Stomach (tissue), 9 donors: Measurements from ENCODE around the gene SGPP2. TPM values are rescaled to one million over a fixed set of nuclear protein-coding genes. Genes with fewer than 3 reads are reported as not detected.

Experiments used
- DNase-seq, 2 donors: peaks; one replicate each; pipeline versions ENCODE4 v3.0.0 to v3.0.0-alpha.2; 2013 to 2019
- H3K27ac ChIP-seq, 5 donors: fragments of 200-600 bp in 4 of 5; sonication (generic) in 4 of 5; one replicate each; pipeline ENCODE4 v1.5.1; 2013 to 2019; ENCODE audit warnings: mild to moderate bottlenecking in 1 of 5, moderate library complexity in 1 of 5
- H3K27me3 ChIP-seq, 3 donors: fragments of 200-600 bp; sonication (generic); one replicate each; pipeline ENCODE4 v1.5.1; 2017 to 2019; ENCODE audit warnings: mixed run types in 1 of 3
- H3K36me3 ChIP-seq, 4 donors: fragments of 200-600 bp; sonication (generic); 1 replicate in 3 of 4; 2 replicates in 1 of 4; pipeline ENCODE4 v1.5.1; 2016 to 2019
- H3K4me1 ChIP-seq, 4 donors: fragments of 200-600 bp; sonication (generic); one replicate each; pipeline ENCODE4 v1.5.1; 2016 to 2019
- H3K4me3 ChIP-seq, 4 donors: fragments of 200-600 bp; sonication (generic) in 3 of 4; one replicate each; pipeline ENCODE4 v1.5.1; 2016 to 2019; ENCODE audit warnings: mild to moderate bottlenecking in 1 of 4
- H3K9me3 ChIP-seq, 4 donors: fragments of 200-600 bp; sonication (generic); one replicate each; pipeline ENCODE4 v1.5.1; 2016 to 2019
- EP300 ChIP-seq: sonication (generic); formaldehyde crosslinking; IDR thresholded peaks from one replicate; pipeline ENCODE4 v1.6.1; 2017; ENCODE audit warnings: antibody characterized with exemption
- POLR2A ChIP-seq, 4 donors: fragments of 450-650 bp; IDR thresholded peaks; one replicate each; pipeline ENCODE4 v1.6.1; 2016; ENCODE audit warnings: antibody characterized with exemption in 4 of 4, control low read depth in 2 of 4, mild to moderate bottlenecking in 1 of 4, moderate library complexity in 1 of 4
- POLR2AphosphoS5 ChIP-seq, 3 donors: sonication (generic); formaldehyde crosslinking; IDR thresholded peaks; one replicate each; pipeline ENCODE4 v1.6.1; 2016; ENCODE audit warnings: antibody characterized with exemption in 3 of 3
- WGBS, 5 donors: extraction: QIAGEN DNeasy Blood & Tissue Kit in 3 of 5; methylation state at CpG; one replicate each; pipeline versions ENCODE4 v1.1.5 to v1.1.7; 2013 to 2018; 5-methylcytosine and 5-hydroxymethylcytosine counted together
- intact Hi-C: fragments of 100-400 bp; cut with DNase I; formaldehyde crosslinking; loops from one replicate; pipeline ENCODE4 v1.15.1; 2023; ENCODE audit warnings: low total_unique reads
- polyA plus RNA-seq, 3 donors: library from polyadenylated mRNA; stranded (reverse); fragments of 200-250 nt; gene quantifications; one replicate each; pipeline ENCODE4 v1.2.3, GENCODE V29; 2013
- total RNA-seq, 5 donors: library from RNA; depleted of rRNA; stranded (reverse); fragments of >200 nt; gene quantifications; one replicate each; pipeline versions ENCODE4 v1.1.0 to v1.2.3, GENCODE V29; 2014 to 2016
- TF ChIP-seq, protein P1 (sequence below), 7 experiments: fragments of 450-650 bp in 4 of 7; fragments of 200-600 bp in 3 of 7; sonication (generic) in 3 of 7; IDR thresholded peaks; one replicate each; pipeline ENCODE4 v1.5.1; 2016 to 2019; ENCODE audit warnings: antibody characterized with exemption in 7 of 7, control low read depth in 2 of 7, mild to moderate bottlenecking in 1 of 7
- donor health status: healthy with polysubstance abuse.
- donor health status: Bipolar disorder and iron deficiency.
- donor health status: healthy.

Gene SGPP2
- total and polyA plus RNA-seq, 8 donors: 1.7 to 50.4 (median 21.0) TPM

DNA sequence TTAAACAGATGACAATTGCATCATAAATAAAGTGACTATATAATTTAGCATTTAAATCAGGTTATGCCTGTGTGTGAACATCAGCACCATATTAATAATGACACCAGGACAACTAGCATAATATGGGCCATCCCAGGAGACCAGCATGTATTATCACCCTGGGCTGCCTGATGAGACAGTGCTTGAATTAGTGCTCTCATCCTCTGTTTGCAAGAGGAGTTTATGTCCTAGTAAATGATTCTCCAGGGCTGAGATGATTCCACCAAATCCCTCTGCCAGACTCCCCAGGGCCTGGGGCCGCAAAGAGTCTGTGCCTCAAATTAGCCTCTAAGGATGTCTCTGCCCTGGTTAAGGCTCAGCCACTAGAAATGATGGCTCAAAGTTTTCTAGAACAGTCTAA lies 97.7 kb downstream of the SGPP2 start:
- H3K36me3 ChIP-seq: peaks cover 0 to 25% (median 12%) of the 10 kb centered on the region in 4 donors
- no peak overlapping the region for H3K27ac ChIP-seq
- no peak for TF ChIP-seq POLR2AphosphoS5 (IDR thresholded peaks at IDR 0.05)
- no peak for TF ChIP-seq POLR2A (IDR thresholded peaks at IDR 0.05)
- TF ChIP-seq EP300: no peak
- TF ChIP-seq, protein P1, sequence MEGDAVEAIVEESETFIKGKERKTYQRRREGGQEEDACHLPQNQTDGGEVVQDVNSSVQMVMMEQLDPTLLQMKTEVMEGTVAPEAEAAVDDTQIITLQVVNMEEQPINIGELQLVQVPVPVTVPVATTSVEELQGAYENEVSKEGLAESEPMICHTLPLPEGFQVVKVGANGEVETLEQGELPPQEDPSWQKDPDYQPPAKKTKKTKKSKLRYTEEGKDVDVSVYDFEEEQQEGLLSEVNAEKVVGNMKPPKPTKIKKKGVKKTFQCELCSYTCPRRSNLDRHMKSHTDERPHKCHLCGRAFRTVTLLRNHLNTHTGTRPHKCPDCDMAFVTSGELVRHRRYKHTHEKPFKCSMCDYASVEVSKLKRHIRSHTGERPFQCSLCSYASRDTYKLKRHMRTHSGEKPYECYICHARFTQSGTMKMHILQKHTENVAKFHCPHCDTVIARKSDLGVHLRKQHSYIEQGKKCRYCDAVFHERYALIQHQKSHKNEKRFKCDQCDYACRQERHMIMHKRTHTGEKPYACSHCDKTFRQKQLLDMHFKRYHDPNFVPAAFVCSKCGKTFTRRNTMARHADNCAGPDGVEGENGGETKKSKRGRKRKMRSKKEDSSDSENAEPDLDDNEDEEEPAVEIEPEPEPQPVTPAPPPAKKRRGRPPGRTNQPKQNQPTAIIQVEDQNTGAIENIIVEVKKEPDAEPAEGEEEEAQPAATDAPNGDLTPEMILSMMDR (IDR thresholded peaks at IDR 0.05): no peak
- peaks cover 0 to 14% (median 6%) of the 10 kb centered on the region in 4 donors for H3K4me1 ChIP-seq
- H3K9me3 ChIP-seq: no peaks in the 10 kb centered on the region
- no peak overlapping the region for H3K4me3 ChIP-seq
- intact Hi-C loops: no loop called here
- DNase-seq: no peak
- 0 to 100% (median 96%) methylated on average over 1 of the region's 1 CpG for WGBS, 5 donors
- H3K27me3 ChIP-seq: no peaks in the 10 kb centered on the region

- Histone ChIP-seq H3K27ac (no peak overlapping the region), H3K4me1 (peaks cover 0 to 5% (median 2%) of the 10 kb centered on the region in 4 donors), H3K9me3 (no peaks in the 10 kb centered on the region), H3K27me3 (no peaks in the 10 kb centered on the region), H3K4me3 (no peak overlapping the region), H3K36me3 (peaks cover 0 to 25% (median 12%) of the 10 kb centered on the region in 4 donors)
- intact Hi-C loops: no loop called here
- no peak for DNase-seq
- no peak for TF ChIP-seq EP300
- TF ChIP-seq POLR2AphosphoS5 (IDR thresholded peaks at IDR 0.05): no peak
- TF ChIP-seq POLR2A (IDR thresholded peaks at IDR 0.05): no peak
- TF ChIP-seq, protein P1 (IDR thresholded peaks at IDR 0.05): no peak
- WGBS, 5 donors: 64 to 76% (median 73%) methylated on average over 4 of the region's 4 CpGs
These were observed 99.6 kb downstream of the SGPP2 start for GRCh38 chr2:222523783-222524544.

DNA sequence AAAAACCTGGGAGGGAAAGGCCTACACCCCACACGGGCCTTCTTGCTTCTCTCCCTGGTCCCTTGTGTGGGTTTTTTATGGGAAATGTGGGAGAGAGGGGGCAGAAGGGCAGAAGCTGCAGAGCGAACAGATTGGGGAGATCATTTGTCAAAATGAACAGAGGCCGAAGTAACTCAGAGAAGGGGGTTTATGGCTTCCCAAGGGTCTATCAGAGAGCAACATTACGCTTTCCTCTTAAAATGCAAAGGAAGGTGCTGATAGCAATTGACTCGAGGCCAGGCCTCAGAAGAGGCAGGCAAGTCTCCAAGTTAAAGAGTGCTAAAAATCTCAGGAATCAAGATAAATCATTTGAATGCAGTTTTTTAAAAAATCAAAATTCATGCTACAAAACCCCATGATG lies 101.5 kb downstream of the SGPP2 start:
- H3K27ac ChIP-seq: no peak overlapping the region
- intact Hi-C loops: no loop called here
- no peaks in the 10 kb centered on the region for H3K27me3 ChIP-seq
- no peak overlapping the region for H3K4me3 ChIP-seq
- peak in 1 of 2 donors; percentile 5 for DNase-seq
- 72 to 88% (median 83%) methylated on average over 5 of the region's 5 CpGs for WGBS, 5 donors
- TF ChIP-seq, protein P1 (IDR thresholded peaks at IDR 0.05): no peak
- no peak for TF ChIP-seq POLR2A (IDR thresholded peaks at IDR 0.05)
- TF ChIP-seq POLR2AphosphoS5 (IDR thresholded peaks at IDR 0.05): no peak
- no peak for TF ChIP-seq EP300
- H3K36me3 ChIP-seq: peaks cover 0 to 25% (median 12%) of the 10 kb centered on the region in 4 donors
- H3K9me3 ChIP-seq: no peaks in the 10 kb centered on the region
- no peaks in the 10 kb centered on the region for H3K4me1 ChIP-seq

DNA sequence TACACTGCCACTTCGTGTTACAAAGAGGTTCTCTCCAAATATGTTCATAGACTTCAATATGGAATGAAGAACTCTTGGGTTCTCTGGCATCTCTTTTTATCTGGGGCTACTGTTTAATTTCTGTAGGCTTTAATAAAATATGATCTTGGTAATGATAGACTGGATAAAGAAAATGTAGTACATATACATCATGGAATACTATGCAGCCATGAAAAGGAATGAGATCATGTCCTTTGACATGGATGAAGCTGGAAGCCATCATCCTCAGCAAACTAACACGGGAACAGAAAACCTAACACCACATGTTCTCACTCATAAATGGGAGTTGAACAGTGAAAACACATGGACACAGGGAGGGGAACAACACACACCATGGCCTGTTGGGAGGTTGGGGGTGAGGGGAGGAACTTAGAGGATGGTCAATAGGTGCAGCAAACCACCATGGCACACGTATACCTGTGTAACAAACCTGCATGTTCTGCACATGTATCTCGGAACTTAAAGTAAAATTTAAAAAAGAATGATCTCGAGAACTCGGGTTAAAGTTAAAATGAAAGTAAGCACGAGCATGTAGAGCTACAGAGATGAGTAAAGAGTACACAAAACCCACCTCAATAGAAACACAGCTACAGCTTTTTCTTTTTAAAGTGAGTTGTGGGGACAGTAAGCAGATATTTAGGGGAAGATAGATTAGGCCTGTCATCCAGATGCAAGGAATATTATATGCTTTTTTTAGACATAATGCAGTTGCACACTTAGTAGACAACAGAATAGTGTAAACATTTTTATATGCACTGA lies 102.3 kb downstream of the SGPP2 start:
- TF ChIP-seq EP300: no peak
- no peak for TF ChIP-seq POLR2AphosphoS5 (IDR thresholded peaks at IDR 0.05)
- TF ChIP-seq, protein P1 (IDR thresholded peaks at IDR 0.05): no peak
- TF ChIP-seq POLR2A (IDR thresholded peaks at IDR 0.05): no peak
- Histone ChIP-seq H3K27ac (no peak overlapping the region), H3K9me3 (no peaks in the 10 kb centered on the region), H3K27me3 (no peaks in the 10 kb centered on the region), H3K36me3 (peaks cover 0 to 25% (median 12%) of the 10 kb centered on the region in 4 donors), H3K4me3 (no peak overlapping the region), H3K4me1 (no peaks in the 10 kb centered on the region)
- DNase-seq: no peak
- 85 to 94% (median 90%) methylated on average over 7 of the region's 7 CpGs for WGBS, 5 donors
- intact Hi-C loops: no loop called here
